Osteoblast (primary cell): ENCODE results near the gene VSTM2A. TPM values are rescaled to one million over a fixed set of nuclear protein-coding genes. Genes with fewer than 3 reads are reported as not detected.

Source experiments
- DNase-seq: peaks from one replicate; pipeline ENCODE4 v3.0.0; 2011; ENCODE audit warnings: low spot score, mixed read lengths; ENCODE audit not compliant: insufficient read length; ENCODE audit errors: missing footprints
- H2AFZ ChIP-seq: 2 replicates; pipeline ENCODE4 v1.6.0; 2011; ENCODE audit warnings: mild to moderate bottlenecking, low read length
- H3K27ac ChIP-seq: 2 replicates; pipeline ENCODE4 v1.5.1; 2011; ENCODE audit warnings: mild to moderate bottlenecking, low read depth, low read length, moderate library complexity
- H3K27me3 ChIP-seq: 2 replicates; pipeline ENCODE4 v1.6.0; 2012; ENCODE audit warnings: mild to moderate bottlenecking, control low read depth, inconsistent platforms, low read length, moderate library complexity; ENCODE audit not compliant: insufficient read depth
- H3K36me3 ChIP-seq: 2 replicates; pipeline ENCODE4 v1.5.1; 2011; ENCODE audit warnings: mild to moderate bottlenecking, low read length, control low read depth, moderate library complexity; ENCODE audit not compliant: insufficient read depth
- H3K4me1 ChIP-seq: 2 replicates; pipeline ENCODE4 v1.5.1; 2011; ENCODE audit warnings: mild to moderate bottlenecking, low read length, control low read depth, moderate library complexity; ENCODE audit not compliant: insufficient read depth
- H3K4me2 ChIP-seq: 2 replicates; pipeline ENCODE4 v1.6.0; 2011; ENCODE audit warnings: mild to moderate bottlenecking, low read length; ENCODE audit not compliant: insufficient read depth
- H3K4me3 ChIP-seq: fragments of 200-600 bp; sonication (generic); 3 replicates; pipeline ENCODE4 v1.5.1; 2012; ENCODE audit warnings: mild to moderate bottlenecking, low read length, inconsistent platforms; ENCODE audit not compliant: insufficient read depth
- H3K79me2 ChIP-seq: 2 replicates; pipeline ENCODE4 v1.6.0; 2012; ENCODE audit warnings: mild to moderate bottlenecking, low read length, control low read depth, inconsistent platforms; ENCODE audit not compliant: insufficient read depth
- H3K9me3 ChIP-seq: 2 replicates; pipeline ENCODE4 v1.5.1; 2011; ENCODE audit warnings: low read depth, low read length, control low read depth
- H4K20me1 ChIP-seq: 2 replicates; pipeline ENCODE4 v1.6.0; 2012; ENCODE audit warnings: mild to moderate bottlenecking, low read length, control low read depth; ENCODE audit not compliant: insufficient read depth
- total RNA-seq: library from RNA; depleted of rRNA; stranded (reverse); fragments of >200 nt; gene quantifications from 2 replicates; pipeline ENCODE4 v1.2.3, GENCODE V29; 2012
- TF ChIP-seq, protein P1 (sequence below): IDR thresholded peaks from 2 replicates; pipeline ENCODE4 v1.5.1; 2011; ENCODE audit warnings: mild to moderate bottlenecking, low read depth, low read length, moderate library complexity; ENCODE audit errors: extremely low read depth

VSTM2A gene
- total RNA-seq, 1 donor: not detected

DNA sequence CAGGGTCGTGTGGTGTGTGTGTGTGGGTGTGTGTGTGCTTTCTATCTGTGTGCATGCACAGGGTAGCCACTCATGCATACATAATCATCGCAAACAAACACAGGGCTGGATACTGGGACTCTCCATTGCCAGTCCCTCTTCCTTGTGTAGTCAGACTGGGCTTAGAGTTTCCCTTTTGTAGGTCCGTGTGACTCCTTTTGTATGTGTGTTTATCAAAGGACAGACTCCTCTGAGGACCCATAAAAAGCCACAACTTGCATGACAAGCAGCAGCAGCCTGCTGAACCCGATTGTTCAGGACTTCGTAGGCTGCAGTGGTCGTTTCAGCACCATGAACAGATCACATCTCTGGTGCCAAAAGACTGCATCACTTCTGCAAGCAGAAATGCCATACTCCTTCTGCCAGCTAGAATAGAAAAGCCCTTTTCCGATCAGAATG, 895 bp downstream of the VSTM2A start:
- TF ChIP-seq, protein P1, sequence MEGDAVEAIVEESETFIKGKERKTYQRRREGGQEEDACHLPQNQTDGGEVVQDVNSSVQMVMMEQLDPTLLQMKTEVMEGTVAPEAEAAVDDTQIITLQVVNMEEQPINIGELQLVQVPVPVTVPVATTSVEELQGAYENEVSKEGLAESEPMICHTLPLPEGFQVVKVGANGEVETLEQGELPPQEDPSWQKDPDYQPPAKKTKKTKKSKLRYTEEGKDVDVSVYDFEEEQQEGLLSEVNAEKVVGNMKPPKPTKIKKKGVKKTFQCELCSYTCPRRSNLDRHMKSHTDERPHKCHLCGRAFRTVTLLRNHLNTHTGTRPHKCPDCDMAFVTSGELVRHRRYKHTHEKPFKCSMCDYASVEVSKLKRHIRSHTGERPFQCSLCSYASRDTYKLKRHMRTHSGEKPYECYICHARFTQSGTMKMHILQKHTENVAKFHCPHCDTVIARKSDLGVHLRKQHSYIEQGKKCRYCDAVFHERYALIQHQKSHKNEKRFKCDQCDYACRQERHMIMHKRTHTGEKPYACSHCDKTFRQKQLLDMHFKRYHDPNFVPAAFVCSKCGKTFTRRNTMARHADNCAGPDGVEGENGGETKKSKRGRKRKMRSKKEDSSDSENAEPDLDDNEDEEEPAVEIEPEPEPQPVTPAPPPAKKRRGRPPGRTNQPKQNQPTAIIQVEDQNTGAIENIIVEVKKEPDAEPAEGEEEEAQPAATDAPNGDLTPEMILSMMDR: no peak
- no peak overlapping the region for H2AFZ ChIP-seq
- H3K4me3 ChIP-seq: no peak overlapping the region
- H3K9me3 ChIP-seq: no peaks in the 10 kb centered on the region
- H3K79me2 ChIP-seq: no peaks in the 10 kb centered on the region
- peaks cover 32% of the 10 kb centered on the region for H3K27me3 ChIP-seq
- peak; percentile 88 for DNase-seq
- no peak overlapping the region for H3K4me2 ChIP-seq
- no peak overlapping the region for H3K27ac ChIP-seq
- H3K4me1 ChIP-seq: no peaks in the 10 kb centered on the region
- H3K36me3 ChIP-seq: no peaks in the 10 kb centered on the region
- no peaks in the 10 kb centered on the region for H4K20me1 ChIP-seq

DNA sequence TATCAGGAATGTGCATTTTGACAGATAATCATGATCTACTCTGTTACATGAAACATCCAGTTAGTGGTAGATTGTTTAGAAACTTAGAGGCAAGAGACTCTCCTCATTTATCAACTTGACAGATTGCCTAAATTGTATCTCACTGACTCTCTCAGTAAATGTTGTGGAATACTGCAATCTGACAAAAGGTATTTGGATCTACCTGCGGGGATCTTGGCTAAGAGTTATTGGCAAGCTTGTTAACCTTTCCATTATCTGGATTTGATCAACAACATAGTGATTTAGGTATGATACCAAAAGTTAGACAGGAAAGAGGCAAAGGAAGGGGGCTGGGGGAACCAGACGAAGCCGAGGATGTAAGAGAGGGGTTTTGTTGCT, 2.0 kb downstream of the VSTM2A start:
- DNase-seq: peak; percentile 80
- Histone ChIP-seq H3K27me3 (peaks cover 32% of the 10 kb centered on the region), H3K79me2 (no peaks in the 10 kb centered on the region)

DNA sequence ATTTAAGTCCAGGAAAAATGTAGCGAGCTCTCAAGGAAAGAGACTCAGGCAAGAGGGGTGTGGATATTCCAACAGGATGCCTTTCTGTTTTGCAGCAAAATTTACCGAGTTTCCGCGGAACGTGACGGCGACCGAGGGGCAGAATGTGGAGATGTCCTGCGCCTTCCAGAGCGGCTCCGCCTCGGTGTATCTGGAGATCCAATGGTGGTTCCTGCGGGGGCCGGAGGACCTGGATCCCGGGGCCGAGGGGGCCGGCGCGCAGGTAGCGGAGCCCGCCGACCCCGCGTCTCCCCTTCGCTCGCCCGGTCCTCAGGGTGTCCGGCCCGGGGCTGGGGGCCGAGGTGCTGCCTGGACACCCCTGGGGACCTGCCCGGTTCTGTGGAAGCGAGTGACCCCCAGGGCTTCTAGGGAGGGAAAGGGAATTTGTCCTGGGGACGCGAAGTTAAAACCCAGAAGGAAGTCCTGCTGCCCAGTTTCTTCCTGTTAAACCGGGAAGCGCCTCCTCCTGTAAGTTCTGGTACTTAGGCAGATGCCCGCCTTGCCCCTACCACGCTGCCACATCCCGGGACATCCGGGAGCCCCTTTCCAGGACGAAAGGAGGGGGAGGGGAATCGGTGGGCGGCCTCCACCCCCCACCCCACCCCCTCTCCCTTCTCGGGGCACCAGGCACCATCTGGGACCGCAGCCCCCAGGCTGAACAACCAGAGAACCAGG, 2.5 kb downstream of the VSTM2A start:
- no peaks in the 10 kb centered on the region for H4K20me1 ChIP-seq
- H3K27me3 ChIP-seq: peaks cover 32% of the 10 kb centered on the region
- no peaks in the 10 kb centered on the region for H3K4me1 ChIP-seq

More for the DNA sequence above, 2.0 kb downstream of the VSTM2A start:
- no peaks in the 10 kb centered on the region for H3K9me3 ChIP-seq
- no peak overlapping the region for H3K4me2 ChIP-seq
- no peak overlapping the region for H2AFZ ChIP-seq
- no peaks in the 10 kb centered on the region for H3K36me3 ChIP-seq
- H3K4me3 ChIP-seq: no peak overlapping the region
- H4K20me1 ChIP-seq: no peaks in the 10 kb centered on the region
- no peaks in the 10 kb centered on the region for H3K4me1 ChIP-seq
- TF ChIP-seq, protein P1: no peak
- H3K27ac ChIP-seq: no peak overlapping the region

DNA sequence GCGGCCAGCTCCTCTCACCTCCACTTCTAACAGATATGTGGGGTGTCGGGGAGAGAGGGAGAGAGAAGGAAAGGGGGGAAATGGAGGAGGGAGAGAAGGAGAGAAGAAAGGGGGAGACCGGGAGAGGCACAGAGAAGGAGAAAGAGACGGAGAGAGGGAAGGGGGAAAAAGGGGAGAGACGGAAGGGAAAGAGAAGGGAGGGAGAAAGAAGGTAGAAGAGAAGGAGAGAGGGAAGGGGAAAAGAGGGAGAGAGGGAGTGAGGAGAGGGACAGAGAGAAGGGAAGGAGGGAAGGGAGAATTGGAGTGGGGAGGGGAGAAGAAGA, 3.0 kb downstream of the VSTM2A start:
- Histone ChIP-seq H3K4me1 (no peaks in the 10 kb centered on the region), H4K20me1 (no peaks in the 10 kb centered on the region), H3K27me3 (peaks cover 32% of the 10 kb centered on the region), H3K79me2 (no peaks in the 10 kb centered on the region), H3K36me3 (no peaks in the 10 kb centered on the region), H3K27ac (no peak overlapping the region), H2AFZ (no peak overlapping the region), H3K4me3 (no peak overlapping the region), H3K9me3 (no peaks in the 10 kb centered on the region), H3K4me2 (no peak overlapping the region)
- no peak for DNase-seq
- TF ChIP-seq, protein P1: no peak

More for the DNA sequence above, 2.5 kb downstream of the VSTM2A start:
- DNase-seq: peak; percentile 65
- H3K79me2 ChIP-seq: no peaks in the 10 kb centered on the region
- H3K27ac ChIP-seq: no peak overlapping the region
- TF ChIP-seq, protein P1: no peak
- H3K4me2 ChIP-seq: no peak overlapping the region
- H3K36me3 ChIP-seq: no peaks in the 10 kb centered on the region
- H3K4me3 ChIP-seq: no peak overlapping the region
- H2AFZ ChIP-seq: no peak overlapping the region
- no peaks in the 10 kb centered on the region for H3K9me3 ChIP-seq
